Stimulated activated naive B cell treated with anti-CD40 and anti-IgM and Interleukin-4, amounts not matched to agents 10 μg/mL and 1 μg/mL and 100 μg/mL, for 72 hours (primary cell): Measurements from ENCODE around the gene DBN1.
A peak's percentile ranks its signal among the peaks of the same experiment; 100 is the strongest.

Experiments used
- ATAC-seq, 2 donors: fragments of 150-1000 bp; cut with Tn5 transposase; replicated peaks; 2 replicates each; pipeline ENCODE4 v1.10.0; 2021; ENCODE audit warnings: moderate library complexity in 1 of 2
- DNase-seq: peaks from one replicate; pipeline ENCODE4 v3.0.0; 2021
- H3K27ac Mint-ChIP-seq: one replicate; pipeline ENCODE4 v1.8.0; 2022; ENCODE audit warnings: mild to moderate bottlenecking, mixed read lengths
- H3K27me3 Mint-ChIP-seq, 2 donors: one replicate each; pipeline ENCODE4 v1.8.0; 2022; ENCODE audit warnings: mixed read lengths in 2 of 2
- H3K36me3 Mint-ChIP-seq, 2 donors: one replicate each; pipeline ENCODE4 v1.8.0; 2022; ENCODE audit warnings: mixed read lengths in 2 of 2, mild to moderate bottlenecking in 1 of 2
- H3K4me1 Mint-ChIP-seq, 2 donors: one replicate each; pipeline ENCODE4 v1.8.0; 2022; ENCODE audit warnings: mixed read lengths in 2 of 2, mild to moderate bottlenecking in 1 of 2
- H3K4me3 Mint-ChIP-seq, 2 donors: one replicate each; pipeline ENCODE4 v1.8.0; 2022; ENCODE audit warnings: mild to moderate bottlenecking in 2 of 2, mixed read lengths in 2 of 2, moderate library complexity in 1 of 2
- H3K9me3 Mint-ChIP-seq, 2 donors: one replicate each; pipeline ENCODE4 v1.8.0; 2022; ENCODE audit warnings: mixed read lengths in 2 of 2, mild to moderate bottlenecking in 1 of 2

The DBN1 gene

DNA sequence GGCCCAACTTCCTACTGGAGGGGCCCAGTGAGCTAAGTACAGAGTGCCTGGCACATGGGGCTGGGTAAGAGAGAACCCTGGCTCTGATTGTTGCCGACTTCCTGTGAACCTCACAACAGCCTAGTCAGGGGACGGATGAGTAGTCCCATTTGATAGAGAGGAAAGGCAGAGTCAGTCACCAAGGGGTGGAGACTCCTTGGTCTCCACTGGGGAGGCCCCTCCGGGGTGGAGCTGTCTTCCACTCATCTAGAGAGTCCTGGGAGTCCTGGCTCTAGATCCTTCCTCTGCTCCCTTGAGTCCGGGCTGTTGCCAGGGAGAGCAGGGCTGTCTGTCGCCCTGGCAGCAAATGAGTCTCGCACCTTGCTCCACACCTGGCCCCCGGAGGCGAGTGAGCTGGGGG, 39.0 kb downstream of the DBN1 start:
- ATAC-seq = no peak
- H3K4me1 Mint-ChIP-seq = peaks cover 37 to 61% of the 10 kb centered on the region in 2 donors
- no peak for DNase-seq

DNA sequence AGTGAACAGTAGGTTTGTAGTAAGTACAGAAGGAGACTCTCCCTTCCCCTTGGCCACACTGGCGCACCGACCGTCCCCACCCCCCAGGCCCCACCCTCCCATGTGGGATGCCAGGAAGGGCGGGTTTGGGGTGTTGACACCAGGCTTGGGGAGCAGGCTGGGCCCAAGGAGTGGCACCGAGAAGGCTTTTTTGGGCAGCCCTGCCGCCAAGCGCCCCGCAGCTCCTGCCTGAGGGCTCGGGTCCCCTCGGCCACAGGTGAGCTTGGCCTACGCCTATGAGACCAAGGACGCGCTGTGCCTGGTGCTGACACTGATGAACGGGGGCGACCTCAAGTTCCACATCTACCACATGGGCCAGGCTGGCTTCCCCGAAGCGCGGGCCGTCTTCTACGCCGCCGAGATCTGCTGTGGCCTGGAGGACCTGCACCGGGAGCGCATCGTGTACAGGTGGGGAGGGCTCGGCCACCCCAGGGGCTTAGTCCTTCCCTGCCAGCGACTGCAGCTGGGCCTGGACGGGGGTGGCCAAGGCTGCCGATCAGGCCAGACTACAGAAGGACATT, 39.7 kb downstream of the DBN1 start:
- ATAC-seq (no peak), DNase-seq (no peak)
- H3K36me3 Mint-ChIP-seq = peaks cover 58 to 69% of the 10 kb centered on the region in 2 donors
- no peaks in the 10 kb centered on the region for H3K9me3 Mint-ChIP-seq
- H3K4me3 Mint-ChIP-seq = no peak overlapping the region
- H3K4me1 Mint-ChIP-seq = peaks cover 44 to 68% of the 10 kb centered on the region in 2 donors
- no peak overlapping the region for H3K27ac Mint-ChIP-seq
- H3K27me3 Mint-ChIP-seq = no peaks in the 10 kb centered on the region

More for the DNA sequence above, 39.0 kb downstream of the DBN1 start:
- peak overlapping the region; percentile 5 for H3K27ac Mint-ChIP-seq
- H3K9me3 Mint-ChIP-seq = no peaks in the 10 kb centered on the region
- H3K4me3 Mint-ChIP-seq = no peak overlapping the region
- peaks cover 55 to 65% of the 10 kb centered on the region in 2 donors for H3K36me3 Mint-ChIP-seq
- H3K27me3 Mint-ChIP-seq = no peaks in the 10 kb centered on the region

DNA sequence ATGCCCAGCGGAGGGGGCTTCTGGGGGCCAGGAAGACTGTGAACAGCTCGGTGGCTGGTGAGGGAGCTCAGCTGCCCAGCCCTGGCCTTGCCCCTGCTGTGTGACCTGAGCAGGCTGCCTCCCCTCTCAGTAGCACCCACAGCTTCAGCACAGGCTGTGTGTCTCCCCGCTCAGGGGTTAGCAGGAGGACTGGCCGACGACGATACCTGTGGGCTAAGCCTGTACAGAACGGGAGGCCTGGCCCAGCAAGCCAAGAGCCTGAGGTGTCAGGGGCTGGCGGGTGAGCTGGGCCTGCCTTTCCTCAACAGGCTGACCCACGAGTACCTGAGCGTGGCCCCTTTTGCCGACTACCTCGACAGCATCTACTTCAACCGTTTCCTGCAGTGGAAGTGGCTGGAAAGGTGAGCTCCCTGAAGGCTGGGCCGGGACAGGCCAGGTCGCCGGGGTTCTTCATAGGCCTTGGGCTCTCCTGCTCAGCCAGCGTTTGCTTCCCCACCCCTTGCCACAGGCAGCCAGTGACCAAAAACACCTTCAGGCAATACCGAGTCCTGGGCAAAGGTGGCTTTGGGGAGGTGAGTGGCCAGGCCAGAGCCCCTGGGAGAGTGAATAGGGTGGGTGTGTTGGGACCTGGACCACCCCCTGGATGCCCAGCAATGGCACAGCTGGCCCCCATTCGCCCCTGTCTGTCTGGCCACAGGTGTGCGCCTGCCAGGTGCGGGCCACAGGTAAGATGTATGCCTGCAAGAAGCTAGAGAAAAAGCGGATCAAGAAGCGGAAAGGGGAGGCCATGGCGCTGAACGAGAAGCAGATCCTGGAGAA, 40.4 kb downstream of the DBN1 start:
- no peak for ATAC-seq
- Mint-ChIP-seq H3K27me3 (no peaks in the 10 kb centered on the region), H3K4me1 (peaks cover 46 to 70% of the 10 kb centered on the region in 2 donors), H3K27ac (peak overlapping the region; percentile 49), H3K9me3 (no peaks in the 10 kb centered on the region), H3K36me3 (peaks cover 54 to 68% of the 10 kb centered on the region in 2 donors), H3K4me3 (peak overlapping the region; percentile 44 to 57)
- DNase-seq = no peak

DNA sequence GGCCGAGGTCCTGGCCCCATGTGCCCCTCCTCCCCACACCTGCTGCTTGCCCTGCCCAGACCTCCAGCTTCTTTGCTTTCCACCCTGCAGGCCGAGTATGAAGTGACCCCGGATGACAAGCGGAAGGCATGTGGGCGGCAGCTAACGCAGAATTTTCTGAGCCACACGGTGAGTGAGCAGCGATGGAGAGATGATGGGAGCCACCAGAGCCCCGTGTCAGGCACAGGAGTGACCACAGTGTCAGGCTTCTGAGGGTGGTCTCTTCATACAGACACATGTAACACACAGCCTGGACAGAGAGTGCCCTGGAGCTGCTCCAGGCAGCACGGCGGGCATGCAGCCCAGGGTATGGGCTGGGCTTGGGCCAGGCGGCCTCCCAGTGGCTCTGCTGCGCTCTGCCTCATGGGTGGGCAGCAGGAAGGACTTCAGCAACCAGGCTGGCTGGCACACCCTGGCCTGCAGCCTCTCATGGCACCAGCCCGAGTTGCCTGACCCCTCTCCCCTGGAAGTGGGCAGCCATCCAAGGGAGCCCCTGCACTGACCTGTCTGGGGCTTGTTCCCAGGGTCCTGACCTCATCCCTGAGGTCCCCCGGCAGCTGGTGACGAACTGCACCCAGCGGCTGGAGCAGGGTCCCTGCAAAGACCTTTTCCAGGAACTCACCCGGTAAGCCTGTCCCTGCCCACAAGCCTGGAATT, 41.1 kb downstream of the DBN1 start:
- H3K4me3 Mint-ChIP-seq = peak overlapping the region; percentile 34 to 93
- no peaks in the 10 kb centered on the region for H3K9me3 Mint-ChIP-seq
- H3K27me3 Mint-ChIP-seq = no peaks in the 10 kb centered on the region
- ATAC-seq (no peak), DNase-seq (no peak)
- peak overlapping the region; percentile 97 for H3K27ac Mint-ChIP-seq
- peaks cover 51 to 70% of the 10 kb centered on the region in 2 donors for H3K4me1 Mint-ChIP-seq
- peaks cover 48 to 64% of the 10 kb centered on the region in 2 donors for H3K36me3 Mint-ChIP-seq

DNA sequence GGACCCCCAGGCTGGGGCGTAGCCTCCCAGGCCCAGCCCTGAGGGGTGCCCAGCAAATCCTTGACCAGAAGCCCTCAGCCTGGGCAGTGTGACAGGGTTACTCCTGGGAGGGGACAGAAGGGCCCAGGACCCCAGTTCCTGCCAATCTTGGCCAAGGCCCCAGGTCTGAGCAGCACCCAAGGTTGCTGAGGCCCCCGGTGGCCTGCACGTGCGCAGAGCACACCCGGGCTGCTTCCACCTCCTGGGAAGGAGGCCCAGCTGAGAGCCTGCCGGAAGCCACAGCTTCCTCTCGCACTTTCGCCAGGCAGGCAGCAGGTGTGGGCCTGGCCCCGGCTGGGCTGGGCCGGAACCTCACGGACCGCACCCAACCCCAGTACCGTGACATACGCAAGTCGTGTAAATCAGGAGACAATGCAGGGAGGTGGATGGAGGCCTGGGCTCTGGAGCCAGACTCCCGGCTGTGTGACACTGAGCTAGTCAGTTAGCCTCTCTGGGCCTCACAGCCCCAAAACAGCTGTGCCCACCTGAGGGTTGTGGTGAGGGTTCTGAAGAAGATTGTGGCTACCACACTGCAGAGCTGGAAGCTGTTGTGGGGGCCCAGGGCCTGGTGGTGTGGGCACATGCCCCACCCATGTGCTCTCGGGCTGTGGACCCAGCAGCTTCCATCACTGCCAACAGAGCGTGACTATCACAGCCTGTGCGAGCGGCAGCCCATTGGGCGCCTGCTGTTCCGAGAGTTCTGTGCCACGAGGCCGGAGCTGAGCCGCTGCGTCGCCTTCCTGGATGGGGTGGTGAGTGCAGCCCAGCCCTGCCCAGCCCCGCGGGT, 41.9 kb downstream of the DBN1 start:
- ATAC-seq (peak; percentile 68 to 77), DNase-seq (peak; percentile 86)
- H3K27me3 Mint-ChIP-seq = no peaks in the 10 kb centered on the region
- peak overlapping the region; percentile 70 to 93 for H3K4me3 Mint-ChIP-seq
- peak overlapping the region; percentile 97 for H3K27ac Mint-ChIP-seq
- H3K4me1 Mint-ChIP-seq = peaks cover 50 to 69% of the 10 kb centered on the region in 2 donors
- H3K9me3 Mint-ChIP-seq = no peaks in the 10 kb centered on the region
- H3K36me3 Mint-ChIP-seq = peaks cover 44 to 57% of the 10 kb centered on the region in 2 donors

DNA sequence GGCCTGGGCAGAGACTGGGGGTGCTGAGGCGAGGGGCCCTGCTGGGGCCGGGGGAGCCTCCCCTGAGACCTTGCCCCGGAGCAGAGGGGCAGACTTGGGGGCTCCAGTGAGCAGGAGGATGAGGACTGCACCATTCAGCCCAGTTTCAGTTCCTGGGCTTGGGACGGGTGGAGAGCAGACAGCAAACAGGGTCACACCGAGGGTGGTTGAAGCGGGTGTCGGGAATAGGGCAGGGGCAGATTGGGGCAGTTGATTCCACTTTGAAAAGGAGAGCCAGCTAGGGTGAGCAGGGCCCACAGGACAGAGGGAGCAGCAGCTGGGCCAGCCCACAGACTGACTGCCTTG, 42.5 kb downstream of the DBN1 start:
- Mint-ChIP-seq H3K4me1 (peaks cover 49 to 69% of the 10 kb centered on the region in 2 donors), H3K9me3 (no peaks in the 10 kb centered on the region), H3K27ac (peak overlapping the region; percentile 97), H3K27me3 (no peaks in the 10 kb centered on the region), H3K4me3 (peak overlapping the region; percentile 78 to 93), H3K36me3 (peaks cover 43 to 54% of the 10 kb centered on the region in 2 donors)
- ATAC-seq (no peak), DNase-seq (no peak)

DNA sequence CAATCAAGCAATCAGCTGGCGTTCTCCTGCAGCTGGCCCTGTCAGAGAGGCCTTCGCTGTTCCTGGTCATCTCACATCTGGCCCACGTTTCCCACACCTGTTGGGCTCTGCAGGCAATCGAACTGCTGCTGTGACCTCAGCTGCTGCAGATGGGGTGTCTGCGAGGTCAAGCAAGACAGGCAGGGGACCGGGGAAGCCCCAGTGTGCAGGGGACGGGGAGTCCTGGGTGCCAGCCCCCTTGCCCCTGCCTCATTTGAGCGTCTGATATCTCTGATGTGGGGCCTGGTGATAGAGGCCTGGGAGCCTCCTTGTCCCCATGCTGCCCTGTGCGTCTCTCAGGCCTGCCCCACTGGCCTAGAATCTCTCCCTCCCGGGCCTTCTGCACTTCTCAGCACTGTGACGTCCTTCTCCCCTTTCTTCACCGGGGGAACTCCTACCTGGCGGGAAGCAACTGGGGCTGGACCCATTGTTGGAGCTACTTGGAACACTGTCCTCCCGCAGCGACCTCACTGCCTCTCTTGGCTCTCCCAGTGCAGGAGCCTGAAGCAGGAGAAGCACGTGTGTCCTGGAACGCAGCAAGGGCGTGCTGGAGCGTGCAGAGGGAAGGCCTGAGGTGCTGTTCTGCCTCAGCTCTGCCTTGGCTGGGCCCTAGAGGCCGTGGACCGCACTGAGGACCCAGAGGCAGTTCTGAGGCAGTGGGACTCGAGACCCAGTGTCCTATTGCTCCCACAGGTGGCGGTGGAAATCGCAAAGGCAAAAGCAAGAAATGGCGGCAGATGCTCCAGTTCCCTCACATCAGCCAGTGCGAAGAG, 43.1 kb downstream of the DBN1 start:
- Mint-ChIP-seq H3K36me3 (peaks cover 40 to 52% of the 10 kb centered on the region in 2 donors), H3K27ac (peak overlapping the region; percentile 97), H3K4me3 (peak overlapping the region; percentile 78 to 93), H3K4me1 (peaks cover 51 to 75% of the 10 kb centered on the region in 2 donors), H3K9me3 (no peaks in the 10 kb centered on the region), H3K27me3 (no peaks in the 10 kb centered on the region)
- DNase-seq (no peak), ATAC-seq (no peak)

DNA sequence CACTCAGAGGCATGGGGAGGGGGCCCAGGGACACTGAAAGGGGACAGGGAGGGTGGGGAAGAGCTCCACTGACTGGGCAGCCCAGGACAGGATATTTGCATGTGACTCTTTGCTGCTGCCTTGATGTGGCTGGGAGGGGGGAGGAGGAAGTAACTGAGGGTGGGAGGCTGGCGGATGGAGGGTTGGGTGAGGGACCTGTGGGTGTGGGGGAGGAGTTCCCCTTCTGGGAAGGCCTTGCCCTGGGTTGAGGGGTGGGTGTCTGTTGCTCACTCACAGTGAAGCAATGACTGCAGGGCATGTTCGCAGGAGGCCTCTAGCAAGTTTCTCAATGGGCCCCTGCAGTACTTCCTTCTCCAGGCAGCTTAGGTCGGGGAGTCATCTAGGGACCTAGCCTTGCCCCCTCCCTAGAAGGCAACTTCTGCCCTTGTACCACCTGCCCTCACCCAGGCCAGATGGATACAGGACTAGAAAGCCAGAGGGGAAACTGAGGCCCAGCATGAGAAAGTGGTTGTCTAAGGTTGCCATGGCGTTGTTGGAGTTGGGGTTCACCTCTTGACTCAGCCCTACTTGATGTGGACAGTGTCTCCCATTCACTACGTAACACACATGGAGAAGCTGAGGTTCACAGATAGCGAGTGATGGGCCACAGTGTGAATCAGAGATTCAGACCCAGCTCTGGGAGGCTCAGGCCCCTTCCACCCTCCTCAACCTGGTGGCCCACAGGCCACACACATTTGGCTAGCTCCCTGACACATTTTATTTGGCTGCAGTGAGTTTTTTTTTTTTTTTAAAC, 44.0 kb downstream of the DBN1 start:
- ATAC-seq (peak; percentile 2 to 4), DNase-seq (peak; percentile 64)
- no peaks in the 10 kb centered on the region for H3K9me3 Mint-ChIP-seq
- H3K36me3 Mint-ChIP-seq = peaks cover 38 to 47% of the 10 kb centered on the region in 2 donors
- H3K4me3 Mint-ChIP-seq = peak overlapping the region; percentile 92 to 93
- H3K27ac Mint-ChIP-seq = peak overlapping the region; percentile 92
- peaks cover 53 to 79% of the 10 kb centered on the region in 2 donors for H3K4me1 Mint-ChIP-seq
- no peaks in the 10 kb centered on the region for H3K27me3 Mint-ChIP-seq

DNA sequence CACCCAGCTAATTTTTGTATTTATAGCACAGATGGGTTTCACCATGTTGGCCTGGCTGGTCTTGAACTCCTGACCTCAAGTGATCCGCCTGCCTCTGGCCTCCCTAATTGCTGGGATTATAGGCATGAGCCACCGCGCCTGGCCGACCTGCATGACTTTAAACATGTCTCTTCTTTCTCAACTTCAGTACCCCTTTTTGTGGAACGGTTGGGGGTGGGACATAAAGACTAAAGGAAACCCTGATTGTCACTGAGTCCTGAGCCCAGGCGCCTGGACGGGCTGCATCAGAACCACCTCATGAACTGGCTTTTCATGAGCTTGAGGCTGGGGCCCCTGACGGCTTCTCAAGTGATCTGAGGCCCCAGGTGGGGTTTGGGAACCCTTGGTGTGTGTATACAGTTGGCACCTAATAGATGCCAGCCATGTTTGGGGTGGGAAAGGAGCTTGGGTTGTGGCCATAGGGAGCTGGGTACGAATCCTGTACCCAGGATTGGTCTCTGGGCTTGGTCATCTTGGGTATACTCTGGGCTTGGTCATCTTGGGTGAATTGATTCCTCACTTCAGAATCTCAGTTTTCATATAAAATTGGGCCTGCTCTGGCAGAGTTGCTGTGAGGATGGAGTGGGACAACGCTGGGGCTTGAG, 44.7 kb downstream of the DBN1 start:
- Mint-ChIP-seq H3K9me3 (no peaks in the 10 kb centered on the region), H3K36me3 (peaks cover 36 to 44% of the 10 kb centered on the region in 2 donors), H3K4me3 (peak overlapping the region; percentile 92 to 93), H3K27ac (peak overlapping the region; percentile 92), H3K4me1 (peaks cover 53 to 75% of the 10 kb centered on the region in 2 donors), H3K27me3 (no peaks in the 10 kb centered on the region)
- no peak for ATAC-seq
- DNase-seq = no peak

DNA sequence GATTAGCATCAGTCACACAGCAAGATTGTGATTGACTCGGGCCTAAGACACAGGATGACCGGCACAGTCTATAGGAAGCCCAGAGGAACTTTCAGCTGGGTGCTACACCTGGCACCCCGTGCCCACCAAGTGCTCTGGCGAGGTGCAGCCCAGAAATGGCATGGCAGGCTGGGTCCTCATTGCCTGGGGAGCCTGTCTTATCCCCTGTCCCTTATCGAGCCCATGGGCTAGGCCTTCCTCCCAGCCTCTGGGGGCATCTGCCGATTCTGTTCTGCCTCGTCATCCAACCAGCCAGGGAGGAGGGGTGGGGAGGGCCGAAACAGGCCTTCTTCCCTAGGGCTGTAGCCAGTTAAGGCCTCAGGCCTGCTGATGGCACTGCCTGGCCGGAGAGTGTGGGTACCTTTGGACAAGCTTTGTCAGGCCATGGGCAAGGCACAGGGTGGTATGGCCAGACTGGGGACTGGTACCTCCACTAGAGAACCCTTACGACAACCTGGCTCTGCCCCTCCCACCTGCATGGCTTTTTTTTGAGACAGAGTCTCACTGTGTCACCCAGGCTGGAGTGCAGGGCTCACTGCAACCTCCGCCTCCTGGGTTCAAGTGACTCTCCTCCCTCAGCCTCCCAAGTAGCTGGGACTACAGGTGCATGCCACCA, 45.4 kb downstream of the DBN1 start:
- DNase-seq (no peak), ATAC-seq (no peak)
- Mint-ChIP-seq H3K4me3 (peak overlapping the region; percentile 92 to 93), H3K36me3 (peaks cover 32 to 40% of the 10 kb centered on the region in 2 donors), H3K27ac (peak overlapping the region; percentile 95), H3K9me3 (no peaks in the 10 kb centered on the region), H3K27me3 (no peaks in the 10 kb centered on the region), H3K4me1 (peaks cover 52 to 70% of the 10 kb centered on the region in 2 donors)

DNA sequence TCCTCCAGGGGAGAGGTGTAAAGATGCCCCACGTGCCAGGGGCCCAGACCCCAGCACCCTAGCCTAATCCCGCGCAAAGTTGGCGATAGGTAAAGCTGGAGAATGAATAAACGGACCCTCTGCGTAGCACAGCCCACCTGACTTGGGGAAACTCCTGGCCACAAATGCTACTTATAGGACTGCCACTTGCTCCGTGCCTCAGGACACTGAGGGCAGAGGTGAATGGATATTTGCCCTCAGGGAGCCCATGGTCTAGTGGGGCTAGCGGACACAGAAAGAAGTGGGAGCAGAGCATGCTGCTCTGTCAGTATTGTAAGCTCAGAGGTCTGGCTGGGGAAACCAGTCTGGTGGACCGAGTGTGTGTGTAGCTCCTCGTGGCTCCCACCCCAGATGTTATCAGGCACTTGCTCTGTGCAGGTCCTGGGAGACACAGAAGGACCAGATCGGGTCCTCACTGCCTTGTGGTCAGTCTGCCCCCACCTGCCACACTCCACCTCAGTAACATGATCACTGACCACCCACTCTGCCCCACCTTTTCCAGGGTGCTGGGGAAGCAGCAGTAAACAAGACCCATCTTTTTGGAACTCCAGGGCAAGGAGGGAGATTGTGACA, 46.1 kb downstream of the DBN1 start:
- Mint-ChIP-seq H3K4me1 (peaks cover 48 to 63% of the 10 kb centered on the region in 2 donors), H3K36me3 (peaks cover 28 to 36% of the 10 kb centered on the region in 2 donors), H3K4me3 (peak overlapping the region; percentile 92 to 93), H3K27me3 (no peaks in the 10 kb centered on the region), H3K9me3 (no peaks in the 10 kb centered on the region), H3K27ac (peak overlapping the region; percentile 95)
- ATAC-seq (peak in 1 of 2 donors; percentile 0), DNase-seq (no peak)
